Measurements from ENCODE around the gene ISL1. TPM values are rescaled to one million over a fixed set of nuclear protein-coding genes. Genes with fewer than 3 reads are reported as not detected.

Gene ISL1
- total RNA-seq, 1 experiment from 2014 or later = 0.36 TPM

DNA sequence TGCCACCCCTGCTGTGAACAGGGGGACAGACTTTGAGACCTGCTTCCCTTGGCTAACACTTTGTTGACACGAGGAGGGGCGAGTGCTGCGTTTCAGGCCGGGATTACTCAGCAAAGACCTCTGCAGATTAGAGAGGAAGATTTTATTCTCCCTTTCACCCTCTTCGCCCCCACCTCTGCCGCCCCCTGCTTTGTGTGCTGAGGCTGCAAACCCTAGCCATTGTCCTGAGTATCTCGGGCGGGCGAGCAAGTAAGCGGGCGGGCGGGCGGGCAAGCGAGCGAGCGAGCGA lies 6.0 kb downstream of the ISL1 start:
- Histone ChIP-seq H3K9me3 (ENCODE audit: control insufficient read depth, insufficient read depth, low read depth, low read length) (no peaks in the 10 kb centered on the region), H3K4me3 (ENCODE audit: low read depth in 2 of 2, low read length in 2 of 2) (peak overlapping the region in 1 of 2 experiments; percentile 3; a peak in 1 of 4 replicates), H3K27me3 (ENCODE audit: control insufficient read depth, insufficient read depth, low read length) (peaks cover 34% of the 10 kb centered on the region), H3K27ac (ENCODE audit: low read length) (no peak overlapping the region), H3K4me1 (ENCODE audit: control insufficient read depth, insufficient read depth, low read length) (peaks cover 5% of the 10 kb centered on the region), H3K36me3 (ENCODE audit: control insufficient read depth, insufficient read depth, low read length) (no peaks in the 10 kb centered on the region)
- intact Hi-C loops (cut with micrococcal nuclease; ENCODE audit: unreplicated experiment) = loop anchor here (10.0 kb wide), 1 partner anchor 424 kb away; no protein-coding TSS in a partner anchor
- CTCF ChIA-PET = no interaction called here
- ATAC-seq (no peak), DNase-seq (ENCODE audit: low read depth, low spot score) (no peak)
- POLR2A ChIA-PET = no interaction called here
- TF ChIP-seq POLR2AphosphoS5 (IDR thresholded peaks at IDR 0.05; ENCODE audit: low read depth, low read length) (no peak), CTCF (IDR thresholded peaks at IDR 0.05) (no peak), SIN3A (IDR thresholded peaks at IDR 0.05; ENCODE audit: borderline replicate concordance, insufficient read depth, low read depth, low read length) (no peak), TCF7L2 (IDR thresholded peaks at IDR 0.05; ENCODE audit: low read depth, low read length) (no peak), REST (IDR thresholded peaks at IDR 0.05; ENCODE audit: insufficient read depth in 1 of 2, low read depth in 2 of 2, low read length in 1 of 2) (no peak)
- BruUV-seq (replicated peaks) = no TSS peak
- in situ Hi-C loops (cut with HindIII; ENCODE audit: low pct_unique_long_range_greater_than_20kb, low sequenced_read_pairs) = no loop called here

DNA sequence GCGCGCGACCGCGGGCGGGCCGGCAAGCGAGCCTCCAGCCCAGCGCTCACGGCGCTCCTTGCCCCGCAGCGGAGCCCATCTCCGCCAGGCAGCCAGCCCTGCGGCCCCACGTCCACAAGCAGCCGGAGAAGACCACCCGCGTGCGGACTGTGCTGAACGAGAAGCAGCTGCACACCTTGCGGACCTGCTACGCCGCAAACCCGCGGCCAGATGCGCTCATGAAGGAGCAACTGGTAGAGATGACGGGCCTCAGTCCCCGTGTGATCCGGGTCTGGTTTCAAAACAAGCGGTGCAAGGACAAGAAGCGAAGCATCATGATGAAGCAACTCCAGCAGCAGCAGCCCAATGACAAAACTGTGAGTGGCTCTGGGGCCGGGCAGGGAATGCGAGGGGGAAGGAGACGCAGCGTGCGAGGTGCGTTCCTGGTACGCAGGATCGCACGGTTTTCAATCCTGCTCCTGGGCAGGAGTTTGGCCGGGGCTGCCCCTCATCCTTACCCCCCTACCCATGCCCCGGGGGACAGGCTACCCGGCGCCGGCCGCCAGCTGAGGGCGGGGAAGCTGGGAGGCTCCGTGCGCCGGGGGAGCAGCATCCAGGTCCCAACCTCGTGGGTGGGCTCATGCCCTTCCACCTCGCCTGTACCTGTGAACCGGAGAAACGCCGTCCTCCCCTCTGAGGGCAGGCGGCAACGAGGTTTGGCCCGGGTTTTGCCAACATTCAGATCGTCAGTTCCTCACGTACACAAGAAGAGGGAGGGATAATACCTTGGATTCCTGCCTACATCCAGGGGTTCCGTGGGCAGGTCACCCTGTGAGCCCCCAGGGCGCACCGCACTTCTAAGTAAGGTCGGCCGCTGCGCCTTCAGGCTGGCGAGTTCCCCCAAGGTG lies 6.6 kb downstream of the ISL1 start:
- TF ChIP-seq SIN3A (IDR thresholded peaks at IDR 0.05; ENCODE audit: borderline replicate concordance, insufficient read depth, low read depth, low read length) = no peak
- TF ChIP-seq CTCF (IDR thresholded peaks at IDR 0.05) = no peak
- no peak for TF ChIP-seq REST (IDR thresholded peaks at IDR 0.05; ENCODE audit: insufficient read depth in 1 of 2, low read depth in 2 of 2, low read length in 1 of 2)
- no peak for TF ChIP-seq POLR2AphosphoS5 (IDR thresholded peaks at IDR 0.05; ENCODE audit: low read depth, low read length)
- TF ChIP-seq TCF7L2 (IDR thresholded peaks at IDR 0.05; ENCODE audit: low read depth, low read length) = no peak
- ATAC-seq (0 out of 2 replicates have a peak, but pooled peaks have one; percentile 39), DNase-seq (ENCODE audit: low read depth, low spot score) (no peak)
- Histone ChIP-seq H3K27me3 (ENCODE audit: control insufficient read depth, insufficient read depth, low read length) (peaks cover 31% of the 10 kb centered on the region), H3K4me1 (ENCODE audit: control insufficient read depth, insufficient read depth, low read length) (peaks cover 5% of the 10 kb centered on the region), H3K9me3 (ENCODE audit: control insufficient read depth, insufficient read depth, low read depth, low read length) (no peaks in the 10 kb centered on the region), H3K4me3 (ENCODE audit: low read depth in 2 of 2, low read length in 2 of 2) (peak overlapping the region in 1 of 2 experiments; percentile 21; a peak in 1 of 4 replicates), H3K36me3 (ENCODE audit: control insufficient read depth, insufficient read depth, low read length) (no peaks in the 10 kb centered on the region), H3K27ac (ENCODE audit: low read length) (no peak overlapping the region)
- BruUV-seq (replicated peaks) = no TSS peak
- in situ Hi-C loops (cut with HindIII; ENCODE audit: low pct_unique_long_range_greater_than_20kb, low sequenced_read_pairs) (no loop called here), intact Hi-C loops (cut with micrococcal nuclease; ENCODE audit: unreplicated experiment) (loop anchor here (10.0 kb wide), 1 partner anchor 425 kb away; no protein-coding TSS in a partner anchor)
- ChIA-PET CTCF (no interaction called here), POLR2A (no interaction called here)
